Esophagus muscularis mucosa (tissue), 3 donors: ENCODE measurements around the gene CLIP1.

ENCODE experiments used
- POLR2A ChIP-seq: fragments of 450-650 bp; IDR thresholded peaks from one replicate; pipeline ENCODE4 v1.6.1; 2017; ENCODE audit warnings: antibody characterized with exemption, moderate library complexity, mild to moderate bottlenecking, low read depth
- TF ChIP-seq, protein P1 (sequence below), 3 experiments: fragments of 200-600 bp in 2 of 3; fragments of 450-650 bp in 1 of 3; sonication (generic) in 2 of 3; IDR thresholded peaks; one replicate each; pipeline ENCODE4 v1.5.1; 2017 to 2019; ENCODE audit warnings: antibody characterized with exemption in 3 of 3, mild to moderate bottlenecking in 2 of 3, moderate library complexity in 1 of 3

DNA sequence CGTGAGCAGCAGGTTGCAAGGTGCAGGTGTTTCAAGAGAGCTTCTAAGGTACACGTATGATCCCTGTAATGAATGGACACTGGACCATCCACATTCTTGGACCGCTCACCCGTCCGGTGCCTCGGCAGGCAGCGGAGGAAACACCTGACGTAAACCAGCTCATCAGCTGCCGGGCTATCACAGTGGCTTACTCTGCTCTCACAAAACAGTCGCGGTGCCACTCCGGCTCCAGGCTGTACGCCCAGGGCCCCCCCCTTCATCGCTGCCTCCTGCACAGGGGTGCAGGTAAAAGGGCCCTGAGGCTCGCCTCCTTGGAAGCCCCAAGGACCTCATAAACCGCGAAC, 156.6 kb downstream of the CLIP1 start:
- TF ChIP-seq, protein P1, sequence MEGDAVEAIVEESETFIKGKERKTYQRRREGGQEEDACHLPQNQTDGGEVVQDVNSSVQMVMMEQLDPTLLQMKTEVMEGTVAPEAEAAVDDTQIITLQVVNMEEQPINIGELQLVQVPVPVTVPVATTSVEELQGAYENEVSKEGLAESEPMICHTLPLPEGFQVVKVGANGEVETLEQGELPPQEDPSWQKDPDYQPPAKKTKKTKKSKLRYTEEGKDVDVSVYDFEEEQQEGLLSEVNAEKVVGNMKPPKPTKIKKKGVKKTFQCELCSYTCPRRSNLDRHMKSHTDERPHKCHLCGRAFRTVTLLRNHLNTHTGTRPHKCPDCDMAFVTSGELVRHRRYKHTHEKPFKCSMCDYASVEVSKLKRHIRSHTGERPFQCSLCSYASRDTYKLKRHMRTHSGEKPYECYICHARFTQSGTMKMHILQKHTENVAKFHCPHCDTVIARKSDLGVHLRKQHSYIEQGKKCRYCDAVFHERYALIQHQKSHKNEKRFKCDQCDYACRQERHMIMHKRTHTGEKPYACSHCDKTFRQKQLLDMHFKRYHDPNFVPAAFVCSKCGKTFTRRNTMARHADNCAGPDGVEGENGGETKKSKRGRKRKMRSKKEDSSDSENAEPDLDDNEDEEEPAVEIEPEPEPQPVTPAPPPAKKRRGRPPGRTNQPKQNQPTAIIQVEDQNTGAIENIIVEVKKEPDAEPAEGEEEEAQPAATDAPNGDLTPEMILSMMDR (IDR thresholded peaks at IDR 0.05): no peak
- no peak for TF ChIP-seq POLR2A
